Gastrocnemius medialis (tissue), 4 donors: ENCODE data around the gene UBR2. TPM values are rescaled to one million over a fixed set of nuclear protein-coding genes. Genes with fewer than 3 reads are reported as not detected.

Experiments
- ATAC-seq, 2 donors: fragments of 150-250 bp; one replicate each; pipeline ENCODE4 v1.9.1; 2016
- DNase-seq, 2 donors: peaks; one replicate each; pipeline ENCODE4 v3.0.0-alpha.2; 2019
- H3K27ac ChIP-seq, 4 donors: fragments of 200-600 bp; sonication (generic); 1 replicate in 1 of 4; 2 replicates in 3 of 4; pipeline ENCODE4 v1.5.1; 2016 to 2018; ENCODE audit warnings: mild to moderate bottlenecking in 2 of 4, moderate library complexity in 1 of 4
- H3K27me3 ChIP-seq, 3 donors: fragments of 200-600 bp; sonication (generic) in 2 of 3; 1 replicate in 1 of 3; 2 replicates in 2 of 3; pipeline versions ENCODE4 v1.5.1 to v1.6.0; 2016 to 2019; ENCODE audit warnings: mild to moderate bottlenecking in 1 of 3, moderate library complexity in 1 of 3
- H3K36me3 ChIP-seq, 2 donors: fragments of 200-600 bp; sonication (generic) in 1 of 2; one replicate each; pipeline ENCODE4 v1.5.1; 2017 to 2018
- H3K4me1 ChIP-seq, 2 donors: fragments of 200-600 bp; sonication (generic) in 1 of 2; one replicate each; pipeline ENCODE4 v1.5.1; 2016 to 2017; ENCODE audit warnings: mild to moderate bottlenecking in 2 of 2
- H3K4me3 ChIP-seq, 4 donors: fragments of 200-600 bp; sonication (generic) in 3 of 4; 1 replicate in 1 of 4; 2 replicates in 3 of 4; pipeline ENCODE4 v1.5.1; 2016 to 2019; ENCODE audit warnings: mild to moderate bottlenecking in 2 of 4
- H3K9me3 ChIP-seq, 3 donors: fragments of 200-600 bp; sonication (generic) in 2 of 3; 1 replicate in 1 of 3; 2 replicates in 2 of 3; pipeline ENCODE4 v1.5.1; 2016 to 2019
- POLR2A ChIP-seq, 2 donors: fragments of 450-650 bp; IDR thresholded peaks; one replicate each; pipeline ENCODE4 v1.6.1; 2017; ENCODE audit warnings: antibody characterized with exemption in 2 of 2, mild to moderate bottlenecking in 2 of 2, moderate library complexity in 2 of 2
- in situ Hi-C, 4 donors: fragments of 200-750 bp; cut with MboI; loops; one replicate each; pipeline versions ENCODE4 v1.15.0 to v1.8.0; 2017; ENCODE audit warnings: low sequenced_read_pairs in 4 of 4
- intact Hi-C: fragments of 100-400 bp; cut with DNase I; formaldehyde crosslinking; loops from one replicate; pipeline ENCODE4 v1.15.1; 2023; ENCODE audit warnings: low total_unique reads
- total RNA-seq, 4 donors: library from RNA; depleted of rRNA; stranded (reverse); fragments of >200 nt; gene quantifications; one replicate each; pipeline versions ENCODE4 v1.1.0 to v1.2.3, GENCODE V29; 2016
- TF ChIP-seq, protein P1 (sequence below), 5 experiments: fragments of 450-650 bp in 3 of 5; fragments of 200-600 bp in 2 of 5; sonication (generic) in 2 of 5; IDR thresholded peaks in 4 of 5; conservative IDR thresholded peaks in 1 of 5; 1 replicate in 4 of 5; 2 replicates in 1 of 5; pipeline ENCODE4 v1.5.1; 2016 to 2019; ENCODE audit warnings: antibody characterized with exemption in 5 of 5, mild to moderate bottlenecking in 3 of 5, moderate library complexity in 3 of 5

UBR2 gene
- total RNA-seq, 4 donors from 2014 or later: 40.8 to 46.2 (median 44.7) TPM

DNA sequence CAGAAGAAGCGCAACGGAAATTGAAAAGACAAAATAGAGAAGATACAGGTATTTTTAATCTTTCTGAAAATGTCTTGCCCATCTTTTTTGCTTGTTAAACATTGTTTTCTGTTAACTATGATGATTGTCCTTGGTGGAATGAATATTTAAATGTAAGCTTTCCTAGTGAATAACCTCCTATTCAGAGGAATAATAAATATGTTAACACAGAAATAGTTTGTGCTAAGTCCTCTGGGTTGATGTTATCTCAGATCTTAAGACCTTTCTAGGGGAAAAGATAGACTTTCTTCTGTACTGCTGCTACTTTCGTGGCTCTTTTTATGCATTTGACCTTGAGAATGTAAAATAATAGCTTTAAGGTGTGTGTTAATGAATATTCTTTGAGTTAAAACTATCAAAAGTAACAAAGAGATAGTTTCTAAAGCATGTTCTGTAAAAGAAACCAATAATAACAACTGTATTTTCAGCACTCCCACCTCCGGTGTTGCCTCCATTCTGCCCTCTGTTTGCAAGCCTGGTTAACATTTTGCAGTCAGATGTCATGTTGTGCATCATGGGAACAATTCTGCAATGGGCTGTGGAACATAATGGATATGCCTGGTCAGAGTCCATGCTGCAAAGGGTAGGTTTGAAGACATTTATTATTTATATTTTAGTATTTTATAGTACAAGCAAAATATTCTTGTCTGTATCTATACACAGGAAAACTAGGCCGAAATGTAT is 88.4 kb downstream of the UBR2 start:
- Histone ChIP-seq H3K27ac (peak overlapping the region in 1 of 4 donors; percentile 5), H3K27me3 (no peaks in the 10 kb centered on the region), H3K9me3 (no peaks in the 10 kb centered on the region), H3K36me3 (peaks cover 0 to 86% of the 10 kb centered on the region in 2 donors), H3K4me3 (no peak overlapping the region), H3K4me1 (no peaks in the 10 kb centered on the region)
- intact Hi-C loops (no loop called here), in situ Hi-C loops (no loop called here)
- ATAC-seq: no peak
- no peak for DNase-seq
- TF ChIP-seq, protein P1, sequence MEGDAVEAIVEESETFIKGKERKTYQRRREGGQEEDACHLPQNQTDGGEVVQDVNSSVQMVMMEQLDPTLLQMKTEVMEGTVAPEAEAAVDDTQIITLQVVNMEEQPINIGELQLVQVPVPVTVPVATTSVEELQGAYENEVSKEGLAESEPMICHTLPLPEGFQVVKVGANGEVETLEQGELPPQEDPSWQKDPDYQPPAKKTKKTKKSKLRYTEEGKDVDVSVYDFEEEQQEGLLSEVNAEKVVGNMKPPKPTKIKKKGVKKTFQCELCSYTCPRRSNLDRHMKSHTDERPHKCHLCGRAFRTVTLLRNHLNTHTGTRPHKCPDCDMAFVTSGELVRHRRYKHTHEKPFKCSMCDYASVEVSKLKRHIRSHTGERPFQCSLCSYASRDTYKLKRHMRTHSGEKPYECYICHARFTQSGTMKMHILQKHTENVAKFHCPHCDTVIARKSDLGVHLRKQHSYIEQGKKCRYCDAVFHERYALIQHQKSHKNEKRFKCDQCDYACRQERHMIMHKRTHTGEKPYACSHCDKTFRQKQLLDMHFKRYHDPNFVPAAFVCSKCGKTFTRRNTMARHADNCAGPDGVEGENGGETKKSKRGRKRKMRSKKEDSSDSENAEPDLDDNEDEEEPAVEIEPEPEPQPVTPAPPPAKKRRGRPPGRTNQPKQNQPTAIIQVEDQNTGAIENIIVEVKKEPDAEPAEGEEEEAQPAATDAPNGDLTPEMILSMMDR (IDR thresholded peaks at IDR 0.05 in 4 of 5, conservative IDR thresholded peaks at IDR 0.05 in 1 of 5): no peak
- TF ChIP-seq POLR2A (IDR thresholded peaks at IDR 0.05): no peak

- intact Hi-C loops: no loop called here
- no peak for TF ChIP-seq POLR2A (IDR thresholded peaks at IDR 0.05)
- TF ChIP-seq, protein P1 (IDR thresholded peaks at IDR 0.05 in 4 of 5, conservative IDR thresholded peaks at IDR 0.05 in 1 of 5): no peak
- no peak for DNase-seq
- Histone ChIP-seq H3K27ac (no peak overlapping the region), H3K4me1 (no peaks in the 10 kb centered on the region), H3K4me3 (no peak overlapping the region), H3K27me3 (no peaks in the 10 kb centered on the region), H3K36me3 (peaks cover 0 to 86% of the 10 kb centered on the region in 2 donors), H3K9me3 (no peaks in the 10 kb centered on the region)
- ATAC-seq: no peak
- in situ Hi-C loops: no loop called here
Observed at GRCh38 chr6:42653851-42654250, 90.0 kb downstream of the UBR2 start.

DNA sequence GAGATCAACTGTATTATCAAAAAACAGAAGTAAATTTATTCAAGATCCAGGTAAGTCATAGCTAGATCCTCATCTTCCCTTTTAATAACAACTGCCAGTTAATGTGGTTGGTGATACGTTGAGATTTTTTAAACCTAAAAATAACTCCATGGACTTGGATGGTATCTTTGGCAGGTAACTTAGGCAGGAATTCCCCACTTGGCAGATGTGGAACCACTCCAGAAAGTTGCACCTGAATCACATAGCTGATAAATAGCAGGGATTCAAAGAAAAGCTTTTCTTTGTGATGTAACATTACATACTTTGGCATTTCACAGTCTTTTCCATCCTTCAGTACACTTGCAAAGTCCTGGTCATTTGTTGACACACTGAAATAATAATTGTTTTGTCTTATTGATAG is 96.0 kb downstream of the UBR2 start:
- intact Hi-C loops: loop anchor here (2.0 kb wide), 1 partner anchor 241 kb away; no protein-coding TSS in a partner anchor
- ATAC-seq (no peak), DNase-seq (no peak)
- in situ Hi-C loops: loop anchor here (5.0 kb wide), 3 partner anchors 62 to 217 kb away; partner anchors contain the start of genes RPL7L1 (in 4 of the 4) and PRPH2 (in 2 of the 4)
- H3K4me3 ChIP-seq: no peak overlapping the region
- no peak for TF ChIP-seq POLR2A (IDR thresholded peaks at IDR 0.05)
- TF ChIP-seq, protein P1 (IDR thresholded peaks at IDR 0.05 in 4 of 5, conservative IDR thresholded peaks at IDR 0.05 in 1 of 5): no peak
- H3K4me1 ChIP-seq: peaks cover 6 to 13% of the 10 kb centered on the region in 2 donors
- no peaks in the 10 kb centered on the region for H3K9me3 ChIP-seq
- peak overlapping the region in 1 of 4 donors; percentile 49 for H3K27ac ChIP-seq
- H3K36me3 ChIP-seq: peaks cover 0 to 68% of the 10 kb centered on the region in 2 donors
- no peaks in the 10 kb centered on the region for H3K27me3 ChIP-seq

DNA sequence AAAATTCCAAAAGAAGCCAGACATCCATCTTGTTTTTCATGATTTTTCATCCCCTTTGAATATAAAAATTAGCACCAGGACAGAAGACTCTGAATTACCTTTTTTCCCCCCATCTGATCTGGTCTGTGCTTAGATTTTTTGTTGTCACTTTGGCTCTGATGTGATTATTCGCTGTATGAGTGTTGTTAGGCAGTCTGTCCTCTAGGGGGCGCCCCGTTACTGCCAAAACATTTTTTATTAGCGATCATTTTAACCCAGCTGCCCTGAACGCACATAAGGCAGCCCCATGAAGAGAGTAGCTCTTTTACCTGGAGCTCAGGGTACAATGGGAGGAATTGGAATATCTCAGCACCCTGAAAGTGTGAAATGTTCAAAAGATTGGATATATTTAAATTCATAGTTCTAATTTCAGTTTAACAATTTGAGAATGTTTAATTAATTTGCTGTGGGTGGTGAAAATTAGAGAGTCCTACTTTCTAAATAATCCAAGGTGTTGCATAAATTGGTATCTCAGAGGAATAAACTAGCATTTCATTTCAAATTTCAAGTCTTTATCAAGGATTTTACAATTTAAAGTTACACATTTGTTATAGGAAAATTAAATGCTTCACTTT is 97.8 kb downstream of the UBR2 start:
- Histone ChIP-seq H3K27ac (peak overlapping the region in 3 of 4 donors; percentile 44 to 54 (median 49)), H3K36me3 (peaks cover 0 to 74% of the 10 kb centered on the region in 2 donors)
- peak; percentile 86 to 90 for ATAC-seq

More for the DNA sequence above, 97.8 kb downstream of the UBR2 start:
- H3K4me1 ChIP-seq: peaks cover 6 to 13% of the 10 kb centered on the region in 2 donors
- DNase-seq: peak; percentile 53 to 83
- TF ChIP-seq, protein P1 (IDR thresholded peaks at IDR 0.05 in 4 of 5, conservative IDR thresholded peaks at IDR 0.05 in 1 of 5): peak; percentile 90 to 95 (median 92)
- TF ChIP-seq POLR2A (IDR thresholded peaks at IDR 0.05): no peak
- H3K4me3 ChIP-seq: no peak overlapping the region
- intact Hi-C loops (loop anchor here (1.0 to 2.0 kb wide), 3 partner anchors 65 to 239 kb away; no protein-coding TSS in a partner anchor), in situ Hi-C loops (loop anchor here (5.0 kb wide), 3 partner anchors 61 to 216 kb away; partner anchors contain the start of genes RPL7L1 (in 4 of the 4) and PRPH2 (in 2 of the 4))
- no peaks in the 10 kb centered on the region for H3K27me3 ChIP-seq
- no peaks in the 10 kb centered on the region for H3K9me3 ChIP-seq
